K562 (cell line): ENCODE measurements around the gene TSPAN3. TPM values are rescaled to one million over a fixed set of nuclear protein-coding genes. Genes with fewer than 3 reads are reported as not detected.

Experiments used
- ATAC-seq: fragments of 200-7000 bp; cut with Tn5 transposase; 3 replicates; pipeline ENCODE4 v1.9.1; 2020; ENCODE audit warnings: moderate library complexity
- BruUV-seq: library from RNA; stranded (reverse); fragments of 400-500 nt; replicated peaks from 2 replicates; lab custom pipeline; 2021; lab: Mats Ljungman, UMichigan
- CTCF ChIA-PET: fragments of 300-600 bp; formaldehyde crosslinking; extraction: SDS; loops from one replicate; lab custom pipeline; 2021; ENCODE audit warnings: low intra/inter-chr PET ratio; lab: Yijun Ruan, JAX
- POLR2A ChIA-PET: fragments of 300-600, 350-650 bp; sonication (Branson Sonifier 250); formaldehyde crosslinking; extraction: SDS; loops from one replicate; lab custom pipeline; 2021; ENCODE audit warnings: antibody characterized with exemption, inconsistent platforms; lab: Yijun Ruan, JAX
- DNase-seq, 4 experiments: peaks; one replicate each; pipeline versions ENCODE4 v3.0.0 to v3.0.0-alpha.2; 2011 to 2018; ENCODE audit warnings: low spot score in 3 of 4, mixed read lengths in 3 of 4; ENCODE audit errors: extremely low read depth in 1 of 4
- FAIRE-seq: peaks from 2 replicates; lab custom pipeline; 2011; peaks lifted over from hg19 to GRCh38; lab: Jason Lieb, UNC
- H2AFZ ChIP-seq: 2 replicates; pipeline ENCODE4 v1.6.0; 2011; ENCODE audit warnings: low read depth, low read length, control low read depth, inconsistent platforms
- H3K27ac ChIP-seq: fragments of 200-600 bp; 3 replicates; pipeline ENCODE4 v1.8.0; 2011; ENCODE audit warnings: low read depth, mild to moderate bottlenecking, control low read depth, inconsistent platforms, low read length, moderate library complexity, mixed read lengths; ENCODE audit errors: extremely low read depth
- H3K27me3 ChIP-seq, 2 experiments: fragments of 300-600 bp in 1 of 2; 2 replicates in 1 of 2; 3 replicates in 1 of 2; pipeline versions ENCODE4 v1.6.0 to v1.8.0; 2011; ENCODE audit warnings: inconsistent platforms in 2 of 2, low read length in 2 of 2, mild to moderate bottlenecking in 1 of 2, mixed read lengths in 1 of 2, moderate library complexity in 1 of 2; ENCODE audit not compliant: control insufficient read depth in 2 of 2, insufficient read depth in 2 of 2
- H3K36me3 ChIP-seq: fragments of 300-600 bp; 3 replicates; pipeline ENCODE4 v1.8.0; 2011; ENCODE audit warnings: mild to moderate bottlenecking, low read length, inconsistent platforms; ENCODE audit not compliant: control insufficient read depth, insufficient read depth
- H3K4me1 ChIP-seq, 2 experiments: fragments of 200-600 bp in 1 of 2; replicated peaks in 1 of 2; 2 replicates in 1 of 2; 3 replicates in 1 of 2; pipeline versions ENCODE4 v1.5.1 to v1.8.0; 2011; ENCODE audit warnings: inconsistent platforms in 2 of 2, low read length in 2 of 2, mild to moderate bottlenecking in 1 of 2, mixed read lengths in 1 of 2, moderate library complexity in 1 of 2; ENCODE audit not compliant: control insufficient read depth in 2 of 2, insufficient read depth in 2 of 2
- H3K4me2 ChIP-seq: 2 replicates; pipeline ENCODE4 v1.6.1; 2011; ENCODE audit warnings: low read length, control low read depth, inconsistent platforms, mixed read lengths; ENCODE audit not compliant: insufficient read depth
- H3K4me3 ChIP-seq: fragments of 200-600 bp; sonication (generic), shearing (Covaris generic); 2 replicates; pipeline ENCODE4 v1.5.1; 2016; ENCODE audit warnings: control low read depth, inconsistent platforms
- H3K79me2 ChIP-seq: fragments of 200-600 bp; 3 replicates; pipeline ENCODE4 v1.8.0; 2011; ENCODE audit warnings: low read length, inconsistent platforms; ENCODE audit not compliant: control insufficient read depth, insufficient read depth
- H3K9ac ChIP-seq, 2 experiments: 2 replicates each; pipeline versions ENCODE4 v1.6.0 to v1.6.1; 2011; ENCODE audit warnings: low read depth in 2 of 2, low read length in 2 of 2, control low read depth in 1 of 2, inconsistent platforms in 1 of 2, mild to moderate bottlenecking in 1 of 2, mixed read lengths in 1 of 2; ENCODE audit not compliant: insufficient read depth in 1 of 2
- H3K9me1 ChIP-seq: one replicate; pipeline ENCODE4 v1.6.0; 2011; ENCODE audit warnings: inconsistent platforms, mild to moderate bottlenecking, low read length, moderate library complexity; ENCODE audit not compliant: control insufficient read depth, insufficient read depth
- H3K9me3 ChIP-seq: replicated peaks from 2 replicates; pipeline ENCODE4 v1.5.1; 2011; ENCODE audit warnings: low read depth, low read length, inconsistent platforms; ENCODE audit not compliant: control insufficient read depth, insufficient read depth
- H4K20me1 ChIP-seq: replicated peaks from 2 replicates; pipeline ENCODE4 v1.6.1; 2011; ENCODE audit warnings: low read length, inconsistent platforms, mixed read lengths; ENCODE audit not compliant: control insufficient read depth, insufficient read depth
- GABPB1 ChIP-seq: sonication (generic); formaldehyde crosslinking; IDR thresholded peaks from 2 replicates; pipeline ENCODE4 v1.8.0; 2022; ENCODE audit warnings: mild to moderate bottlenecking, missing genetic modification reagents
- MXD1 ChIP-seq: fragments of 250-450 bp; sonication (Bioruptor Pico); IDR thresholded peaks from 2 replicates; pipeline ENCODE4 v1.8.0; 2021; ENCODE audit warnings: borderline replicate concordance, mild to moderate bottlenecking, moderate library complexity; ENCODE audit not compliant: poor library complexity, severe bottlenecking
- PTBP1 ChIP-seq: fragments of 200-400 bp; formaldehyde crosslinking; IDR thresholded peaks from 2 replicates; pipeline ENCODE4 v1.6.1; 2017; ENCODE audit warnings: low read depth, low read length
- ZNF282 ChIP-seq: sonication (generic); formaldehyde crosslinking; IDR thresholded peaks from 2 replicates; pipeline ENCODE4 v1.8.1; 2023; ENCODE audit warnings: missing genetic modification reagents
- WGBS: fragments of 100-300 bp; shearing (Covaris generic); methylation state at CpG from one replicate; pipeline ENCODE4 v1.1.6; 2016; ENCODE audit warnings: low coverage, mixed read lengths; ENCODE audit not compliant: insufficient coverage; ENCODE audit errors: missing lambda C conversion rate; 5-methylcytosine and 5-hydroxymethylcytosine counted together
- in situ Hi-C: fragments of 300-500 bp; cut with MboI; formaldehyde crosslinking; loops from 4 replicates; pipeline ENCODE4 v1.15.0; 2018; ENCODE audit warnings: inconsistent platforms, mixed read lengths
- intact Hi-C: fragments of 100-400 bp; cut with micrococcal nuclease; formaldehyde crosslinking; loops from 2 replicates; pipeline ENCODE4 v1.14.2; 2022
- polyA plus RNA-seq, 8 experiments: library from polyadenylated mRNA; depleted of rRNA in 4 of 8; stranded (reverse) in 5 of 8; unstranded in 3 of 8; fragments of >200 nt; fragmentation: Nextera tagmentation in 2 of 8; fragmentation: Illumina TruSeq in 1 of 8; extraction: Ambion mirVana in 2 of 8; extraction: Trizol in 1 of 8; gene quantifications; 2 replicates each; pipeline versions ENCODE4 v1.2.1 to v1.2.3, GENCODE V29; 2011 to 2014; ENCODE audit warnings: inconsistent platforms in 1 of 8, missing spikeins in 1 of 8
- total RNA-seq, 7 experiments: library from RNA; depleted of rRNA in 6 of 7; stranded (reverse); fragments of >200 nt in 6 of 7; fragmentation: Illumina TruSeq in 2 of 7; extraction: Trizol in 2 of 7; gene quantifications; 2 replicates each; pipeline versions ENCODE4 v1.2.1 to v1.2.3, GENCODE V29; 2011 to 2021; ENCODE audit warnings: low replicate concordance in 1 of 7

The TSPAN3 gene
- total and polyA plus RNA-seq, 9 of the 15 experiments (the other 6 are each of a cell fraction or from before 2014, with no cell fraction given): 14.3 to 144 (median 71.1) TPM

GRCh38 chr15:76998663-76999285 is 72.1 kb downstream of the TSPAN3 start:
- POLR2A ChIA-PET: interaction anchor here (0.6 to 1.1 kb wide), 2 partner anchors 95 to 413 kb away, joined by 3 read pairs; no protein-coding TSS in a partner anchor

GRCh38 chr15:76996526-76997401 is 74.1 kb downstream of the TSPAN3 start:
- no peak overlapping the region for H2AFZ ChIP-seq
- no peaks in the 10 kb centered on the region for H3K9me1 ChIP-seq
- FAIRE-seq (no peak), DNase-seq (no peak), ATAC-seq (no peak)
- POLR2A ChIA-PET: no interaction called here
- H3K27me3 ChIP-seq: peaks cover 30 to 88% of the 10 kb centered on the region in 2 experiments
- H3K27ac ChIP-seq: no peak overlapping the region
- WGBS: 4% methylated on average over 13 of the region's 14 CpGs
- TF ChIP-seq ZNF282 (no peak), GABPB1 (CRISPR knock-in tag) (no peak), MXD1 (CRISPR knock-in tag) (no peak)
- no peaks in the 10 kb centered on the region for H3K36me3 ChIP-seq
- H3K79me2 ChIP-seq: no peaks in the 10 kb centered on the region
- H3K9me3 ChIP-seq: no peaks in the 10 kb centered on the region
- H3K4me3 ChIP-seq: no peak overlapping the region
- H4K20me1 ChIP-seq: peaks cover 4% of the 10 kb centered on the region; the same call in 1 of the 2 replicates
- no peak overlapping the region for H3K4me2 ChIP-seq
- BruUV-seq: no TSS peak
- in situ Hi-C loops (no loop called here), intact Hi-C loops (no loop called here)
- H3K9ac ChIP-seq: no peak overlapping the region; a peak in 1 of 4 replicates
- peaks cover 0 to 12% of the 10 kb centered on the region in 2 experiments; a peak in 1 of 5 replicates for H3K4me1 ChIP-seq
- CTCF ChIA-PET: no interaction called here

More at GRCh38 chr15:76998663-76999285, 72.1 kb downstream of the TSPAN3 start:
- CTCF ChIA-PET: no interaction called here
- no peak overlapping the region for H3K4me3 ChIP-seq
- intact Hi-C loops: no loop called here
- FAIRE-seq (no peak), ATAC-seq (no peak), DNase-seq (no peak)
- no TSS peak for BruUV-seq
- H4K20me1 ChIP-seq: peaks cover 4% of the 10 kb centered on the region; the same call in 1 of the 2 replicates
- no peak overlapping the region for H3K9ac ChIP-seq
- H3K36me3 ChIP-seq: no peaks in the 10 kb centered on the region
- H3K79me2 ChIP-seq: no peaks in the 10 kb centered on the region
- H3K27me3 ChIP-seq: peaks cover 37 to 89% of the 10 kb centered on the region in 2 experiments
- H2AFZ ChIP-seq: no peak overlapping the region
- H3K4me1 ChIP-seq: peaks cover 0 to 12% of the 10 kb centered on the region in 2 experiments; a peak in 1 of 5 replicates
- TF ChIP-seq PTBP1: no peak
- in situ Hi-C loops: no loop called here
- no peaks in the 10 kb centered on the region for H3K9me3 ChIP-seq
- H3K9me1 ChIP-seq: no peaks in the 10 kb centered on the region
- WGBS: 1% methylated on average over 8 of the region's 8 CpGs
- H3K27ac ChIP-seq: no peak overlapping the region
- no peak overlapping the region for H3K4me2 ChIP-seq
